Activated T-helper 2 cell treated with anti-CD3 and anti-CD28 coated beads, Interferon-gamma antibody, Interleukin-2, Interleukin-4, amounts not matched to agents 10 μg/mL and 5 μg/mL and 100 μg/mL, durations not matched to agents 14 hours and 24 hours and 36 hours (primary cell): ENCODE data around the gene NEK10. TPM values are rescaled to one million over a fixed set of nuclear protein-coding genes. Genes with fewer than 3 reads are reported as not detected.
A peak's percentile ranks its signal among the peaks of the same experiment; 100 is the strongest.
"Not testable (repeated sequence)": the region's sequence is repeated elsewhere in the genome, so short reads cannot be mapped to it uniquely, and the experiment has no call there.

ENCODE experiments used
- DNase-seq: peaks from one replicate; pipeline ENCODE4 v3.0.0; 2021; ENCODE audit warnings: low spot score
- H3K27ac Mint-ChIP-seq: one replicate; pipeline ENCODE4 v1.8.0; 2021; ENCODE audit warnings: mixed read lengths
- H3K27me3 Mint-ChIP-seq: one replicate; pipeline ENCODE4 v1.8.0; 2021; ENCODE audit warnings: low read depth, mixed read lengths
- H3K36me3 Mint-ChIP-seq: one replicate; pipeline ENCODE4 v1.8.0; 2021; ENCODE audit warnings: low read depth, mixed read lengths
- H3K4me1 Mint-ChIP-seq: one replicate; pipeline ENCODE4 v1.8.0; 2021; ENCODE audit warnings: low read depth, mixed read lengths
- H3K4me3 Mint-ChIP-seq: one replicate; pipeline ENCODE4 v1.8.0; 2021; ENCODE audit warnings: low read depth, mild to moderate bottlenecking, moderate library complexity, mixed read lengths
- H3K9me3 Mint-ChIP-seq: one replicate; pipeline ENCODE4 v1.8.0; 2021; ENCODE audit warnings: mixed read lengths
- intact Hi-C: fragments of 100-400 bp; cut with micrococcal nuclease; formaldehyde crosslinking; loops from one replicate; pipeline ENCODE4 v1.15.1; 2023
- total RNA-seq: library from RNA; stranded (reverse); gene quantifications from 2 replicates; pipeline ENCODE4 v1.2.3, GENCODE V29; 2022

Gene NEK10
- total RNA-seq, 1 donor from 2014 or later = 0.84 TPM

DNA sequence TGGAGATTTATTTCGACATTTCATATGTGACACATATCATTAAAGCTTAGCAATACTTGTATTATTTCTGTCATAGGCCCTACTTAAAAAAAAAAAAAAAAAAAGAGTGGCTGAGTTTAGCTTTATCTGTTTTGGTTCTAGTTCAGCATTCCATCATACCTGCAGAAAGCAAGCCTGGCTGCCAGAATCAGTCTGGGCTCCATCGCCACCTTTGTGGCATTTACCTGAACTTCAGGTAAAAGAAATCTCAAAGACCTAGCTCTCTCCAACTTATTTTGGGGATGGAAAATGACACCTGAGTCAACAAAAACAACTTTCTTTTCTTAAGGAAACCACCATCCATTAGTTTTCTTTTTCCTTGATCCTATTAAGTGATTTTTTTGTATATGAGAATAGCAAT, 82.1 kb downstream of the NEK10 start:
- Mint-ChIP-seq H3K9me3 (no peaks in the 10 kb centered on the region), H3K4me1 (no peaks in the 10 kb centered on the region), H3K4me3 (no peak overlapping the region), H3K27ac (no peak overlapping the region), H3K36me3 (no peaks in the 10 kb centered on the region), H3K27me3 (peaks cover 1% of the 10 kb centered on the region)
- intact Hi-C loops = loop anchor here (10.0 kb wide), 1 partner anchor 62 kb away; no protein-coding TSS in a partner anchor
- DNase-seq = no peak

DNA sequence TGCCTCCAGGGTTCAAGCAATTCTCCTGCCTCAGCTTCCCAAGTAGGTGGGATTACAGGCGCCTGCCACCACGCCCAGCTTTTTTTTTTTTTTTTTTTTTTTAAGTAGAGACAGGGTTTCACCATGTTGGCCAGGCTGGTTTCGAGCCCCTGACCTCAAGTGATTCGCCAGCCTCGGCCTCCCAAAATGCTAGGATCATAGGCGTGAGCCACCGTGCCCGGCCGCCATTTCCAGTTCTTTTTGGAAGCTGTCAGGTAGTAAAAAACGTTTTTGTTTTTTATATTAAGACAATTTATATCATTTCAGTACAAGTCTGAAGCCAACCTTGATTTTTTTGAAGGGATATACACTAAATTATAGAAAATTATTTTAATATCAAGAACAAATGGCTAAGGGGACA, 82.7 kb downstream of the NEK10 start:
- H3K27me3 Mint-ChIP-seq, H3K4me1 Mint-ChIP-seq, H3K36me3 Mint-ChIP-seq, H3K27ac Mint-ChIP-seq, H3K4me3 Mint-ChIP-seq, H3K9me3 Mint-ChIP-seq, DNase-seq: not testable (repeated sequence)
- intact Hi-C loops = loop anchor here (10.0 kb wide), 1 partner anchor 62 kb away; no protein-coding TSS in a partner anchor

DNA sequence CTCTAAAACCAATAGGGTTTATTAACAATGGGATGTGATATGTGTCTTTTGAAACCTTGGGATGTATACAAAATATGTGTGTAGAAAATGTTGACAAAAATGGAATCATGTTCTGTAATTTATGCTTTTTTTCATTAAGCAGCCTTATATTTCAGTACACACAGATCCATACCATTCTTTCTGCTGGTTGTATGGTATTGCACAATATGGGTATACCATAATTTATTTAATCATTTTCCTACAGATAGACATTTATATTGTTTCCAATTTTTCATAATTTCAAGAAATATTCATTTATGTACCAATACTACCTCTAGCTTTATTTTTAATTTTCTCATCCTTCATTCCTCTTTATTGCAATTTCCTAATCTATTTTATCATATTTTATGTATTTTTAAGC, 83.5 kb downstream of the NEK10 start:
- Mint-ChIP-seq H3K27me3 (peaks cover 1% of the 10 kb centered on the region), H3K4me1 (no peaks in the 10 kb centered on the region), H3K36me3 (no peaks in the 10 kb centered on the region), H3K9me3 (no peaks in the 10 kb centered on the region), H3K4me3 (no peak overlapping the region), H3K27ac (no peak overlapping the region)
- intact Hi-C loops = loop anchor here (10.0 kb wide), 1 partner anchor 61 kb away; no protein-coding TSS in a partner anchor
- DNase-seq = no peak

DNA sequence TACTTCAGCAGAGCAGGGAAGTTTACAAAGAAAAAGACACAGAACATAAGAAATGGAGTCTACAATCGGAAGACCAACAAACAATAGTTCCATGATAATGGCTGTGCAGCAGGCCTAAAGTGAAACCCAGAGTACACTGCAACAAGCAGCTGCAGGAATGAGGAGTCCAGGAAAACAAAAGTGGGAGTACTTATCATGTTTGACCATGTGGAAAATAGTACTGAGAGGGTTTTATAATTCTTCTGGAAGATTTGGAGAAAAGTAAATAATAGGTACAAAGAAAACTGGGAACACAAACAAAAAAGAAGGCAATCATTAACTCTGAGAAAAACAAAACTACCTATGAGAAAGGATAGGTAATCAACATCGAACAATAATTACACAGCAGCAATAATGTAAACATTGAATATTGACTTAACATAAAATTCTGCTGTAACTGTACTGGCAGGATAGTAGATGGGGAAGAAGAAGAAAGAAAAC, 87.5 kb downstream of the NEK10 start:
- no peaks in the 10 kb centered on the region for H3K27me3 Mint-ChIP-seq
- no peaks in the 10 kb centered on the region for H3K36me3 Mint-ChIP-seq
- intact Hi-C loops = loop anchor here (10.0 kb wide), 1 partner anchor 57 kb away; no protein-coding TSS in a partner anchor
- no peaks in the 10 kb centered on the region for H3K4me1 Mint-ChIP-seq
- no peak overlapping the region for H3K4me3 Mint-ChIP-seq
- H3K9me3 Mint-ChIP-seq = no peaks in the 10 kb centered on the region
- no peak for DNase-seq
- no peak overlapping the region for H3K27ac Mint-ChIP-seq

DNA sequence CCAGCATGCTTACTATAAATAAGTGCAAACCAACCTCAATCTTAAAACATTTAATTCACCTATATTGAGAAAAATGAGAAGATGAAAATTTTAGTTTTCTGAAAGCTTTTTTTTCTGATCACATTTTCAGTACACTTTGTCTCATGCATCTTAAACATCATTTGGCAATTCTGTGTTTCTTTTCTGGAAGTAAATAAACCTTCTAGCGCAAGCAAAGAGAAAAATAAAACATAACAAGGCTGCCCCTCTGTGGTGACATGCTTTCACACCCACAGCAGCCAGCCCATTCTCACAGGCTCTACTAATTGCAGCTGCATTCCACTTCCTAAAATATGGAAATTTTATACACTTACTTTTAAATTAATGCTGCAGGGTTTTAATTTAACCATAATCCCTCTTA, 90.1 kb downstream of the NEK10 start:
- Mint-ChIP-seq H3K4me1 (no peaks in the 10 kb centered on the region), H3K36me3 (no peaks in the 10 kb centered on the region), H3K27me3 (no peaks in the 10 kb centered on the region), H3K27ac (no peak overlapping the region), H3K4me3 (no peak overlapping the region), H3K9me3 (no peaks in the 10 kb centered on the region)
- no peak for DNase-seq
- intact Hi-C loops = no loop called here

DNA sequence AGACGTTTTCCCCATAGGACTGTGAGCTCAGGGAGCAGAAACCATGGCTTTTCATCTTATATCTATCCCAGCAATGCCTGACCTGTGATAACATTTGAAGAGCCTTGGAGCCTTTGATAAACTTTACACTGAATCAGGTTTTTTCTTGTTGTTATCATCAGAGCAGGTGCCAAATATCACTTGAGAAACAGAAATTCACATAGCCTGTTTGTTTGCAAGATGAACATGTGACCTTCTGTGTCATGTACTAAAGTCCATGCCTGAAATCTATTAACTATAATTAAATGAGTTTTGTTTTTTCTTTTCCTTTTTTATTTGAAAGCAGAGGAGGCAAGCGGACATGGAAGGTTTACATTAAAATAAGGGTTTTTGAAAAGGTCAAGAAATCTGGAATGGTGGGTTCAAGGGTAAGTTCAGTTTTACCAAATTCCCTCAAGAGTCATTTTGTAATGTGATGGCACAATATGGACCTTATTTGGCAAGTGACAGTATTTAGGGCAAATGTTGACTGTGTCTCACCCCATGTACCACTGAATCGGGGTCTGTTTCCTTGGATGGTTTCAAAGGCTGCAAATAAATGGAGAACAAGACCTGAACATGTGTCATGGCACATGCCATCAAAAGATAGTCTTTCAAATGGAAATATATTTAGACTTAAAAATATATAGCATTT, 90.7 kb downstream of the NEK10 start:
- intact Hi-C loops = no loop called here
- no peak for DNase-seq
- Mint-ChIP-seq H3K9me3 (no peaks in the 10 kb centered on the region), H3K27me3 (no peaks in the 10 kb centered on the region), H3K36me3 (no peaks in the 10 kb centered on the region), H3K4me3 (no peak overlapping the region), H3K27ac (no peak overlapping the region), H3K4me1 (no peaks in the 10 kb centered on the region)

DNA sequence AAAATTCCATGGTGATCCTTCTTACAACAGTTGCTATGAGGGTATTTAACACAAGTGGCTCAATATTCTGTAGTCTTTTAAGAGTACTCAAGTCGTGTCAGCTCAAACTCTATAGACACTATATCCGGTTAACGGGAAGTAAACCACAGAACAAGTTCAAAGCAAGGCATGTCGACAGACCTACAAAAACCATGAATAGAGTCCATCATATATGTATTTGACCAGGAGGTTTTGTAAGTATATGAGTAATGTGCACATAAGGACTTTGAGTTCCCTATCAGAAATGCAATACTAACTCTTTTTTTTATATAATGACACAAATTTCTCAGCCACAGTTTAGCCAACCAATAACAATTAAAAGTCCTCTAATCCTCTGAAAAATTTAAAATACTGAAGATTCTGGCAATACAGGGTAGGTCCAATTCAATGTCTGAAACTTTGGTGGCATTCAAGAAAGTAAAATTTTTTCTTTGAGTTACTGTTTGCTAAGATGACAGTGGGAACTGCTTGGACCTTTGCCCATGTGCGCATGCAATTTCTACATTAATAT, 93.7 kb downstream of the NEK10 start:
- DNase-seq = no peak

DNA sequence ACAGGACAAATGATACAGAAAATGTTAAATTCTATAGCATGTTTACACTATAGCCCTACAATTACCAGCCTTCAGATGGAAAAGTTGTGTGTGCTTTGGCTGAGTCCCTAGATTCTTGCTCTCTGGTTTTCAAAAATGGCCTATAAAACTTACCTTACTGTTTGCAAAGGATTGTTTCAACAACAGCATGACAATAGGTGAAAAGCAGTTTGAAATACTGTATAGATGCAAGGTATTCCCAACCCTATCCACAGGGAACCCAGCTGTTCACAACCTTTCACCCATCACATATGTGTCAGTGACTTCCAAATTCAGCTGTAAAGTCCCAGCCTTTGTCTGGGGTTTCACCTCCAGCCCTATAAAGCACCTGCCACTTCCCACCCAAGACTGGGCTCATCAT, 97.3 kb downstream of the NEK10 start:
- no peaks in the 10 kb centered on the region for H3K27me3 Mint-ChIP-seq
- DNase-seq = no peak
- H3K27ac Mint-ChIP-seq = no peak overlapping the region
- H3K36me3 Mint-ChIP-seq = no peaks in the 10 kb centered on the region
- no peak overlapping the region for H3K4me3 Mint-ChIP-seq
- H3K4me1 Mint-ChIP-seq = no peaks in the 10 kb centered on the region
- intact Hi-C loops = no loop called here
- H3K9me3 Mint-ChIP-seq = no peaks in the 10 kb centered on the region

More for the DNA sequence above, 93.7 kb downstream of the NEK10 start:
- intact Hi-C loops = no loop called here
- Mint-ChIP-seq H3K27me3 (no peaks in the 10 kb centered on the region), H3K4me1 (no peaks in the 10 kb centered on the region), H3K9me3 (no peaks in the 10 kb centered on the region), H3K36me3 (no peaks in the 10 kb centered on the region), H3K4me3 (no peak overlapping the region), H3K27ac (no peak overlapping the region)

DNA sequence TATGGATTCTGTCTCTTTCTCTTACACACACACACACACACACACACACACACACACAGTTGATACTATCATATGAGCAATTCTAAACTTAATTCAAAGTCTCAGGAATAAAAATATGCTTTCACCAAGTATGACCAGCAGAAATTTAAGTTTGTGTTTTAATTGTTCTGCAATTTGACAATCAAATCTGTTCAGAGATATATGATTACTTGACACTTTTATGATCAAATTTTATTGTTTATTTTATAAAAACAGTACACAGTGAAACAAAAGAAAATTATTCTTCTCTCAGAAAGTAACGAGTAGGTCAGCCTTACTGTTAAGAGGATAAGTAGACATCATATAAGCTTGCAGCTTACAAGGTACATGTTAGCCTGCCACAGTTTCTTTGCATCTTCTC, 114.3 kb downstream of the NEK10 start:
- H3K36me3 Mint-ChIP-seq = no peaks in the 10 kb centered on the region
- H3K27ac Mint-ChIP-seq = no peak overlapping the region
- H3K4me1 Mint-ChIP-seq = no peaks in the 10 kb centered on the region
- H3K9me3 Mint-ChIP-seq = no peaks in the 10 kb centered on the region
- DNase-seq = no peak
- intact Hi-C loops = no loop called here
- no peak overlapping the region for H3K4me3 Mint-ChIP-seq
- H3K27me3 Mint-ChIP-seq = no peaks in the 10 kb centered on the region

DNA sequence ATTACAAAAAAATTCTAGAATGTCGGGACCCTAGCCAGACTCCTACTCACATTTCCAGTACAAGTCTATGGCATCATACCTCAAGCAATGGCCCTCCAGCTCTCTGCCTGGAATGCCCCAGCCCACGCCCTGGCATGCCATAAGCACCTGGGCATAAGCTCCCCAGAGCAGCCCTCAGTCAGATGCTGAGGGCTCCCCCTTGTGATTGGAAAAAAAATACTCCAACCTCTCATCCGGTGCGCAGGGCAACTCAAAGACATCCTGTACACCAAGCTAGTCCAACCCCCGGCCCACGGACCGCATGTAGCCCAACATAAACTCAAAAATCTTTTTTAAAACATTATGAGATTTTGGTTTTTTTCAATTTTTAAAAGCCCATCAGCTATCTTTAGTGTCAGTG, 115.4 kb downstream of the NEK10 start:
- H3K27ac Mint-ChIP-seq = no peak overlapping the region
- H3K9me3 Mint-ChIP-seq = no peaks in the 10 kb centered on the region
- H3K4me1 Mint-ChIP-seq = no peaks in the 10 kb centered on the region
- H3K4me3 Mint-ChIP-seq = no peak overlapping the region
- DNase-seq = peak; percentile 9
- no peaks in the 10 kb centered on the region for H3K27me3 Mint-ChIP-seq
- no peaks in the 10 kb centered on the region for H3K36me3 Mint-ChIP-seq
- intact Hi-C loops = no loop called here

DNA sequence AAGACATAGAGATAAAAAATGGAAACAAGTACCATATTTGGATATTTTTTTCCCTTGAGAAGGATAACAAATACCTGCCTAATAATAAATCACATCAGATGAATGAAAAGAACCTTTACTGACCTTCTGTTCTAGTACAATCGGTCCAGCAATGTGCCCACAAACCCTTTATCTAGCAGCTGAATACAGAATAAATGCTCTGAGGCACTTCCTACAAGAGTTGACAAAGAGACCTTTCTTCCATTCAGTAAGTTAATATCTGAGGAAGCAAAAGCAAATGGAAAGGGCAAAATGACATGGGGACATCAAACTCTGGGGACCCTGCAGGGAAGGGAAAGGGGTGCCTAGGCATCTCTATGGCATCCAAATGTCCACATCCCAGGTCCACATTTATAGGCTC, 115.8 kb downstream of the NEK10 start:
- intact Hi-C loops = no loop called here
- Mint-ChIP-seq H3K27me3 (no peaks in the 10 kb centered on the region), H3K9me3 (no peaks in the 10 kb centered on the region), H3K4me1 (no peaks in the 10 kb centered on the region), H3K4me3 (no peak overlapping the region), H3K36me3 (no peaks in the 10 kb centered on the region), H3K27ac (no peak overlapping the region)
- DNase-seq = no peak

DNA sequence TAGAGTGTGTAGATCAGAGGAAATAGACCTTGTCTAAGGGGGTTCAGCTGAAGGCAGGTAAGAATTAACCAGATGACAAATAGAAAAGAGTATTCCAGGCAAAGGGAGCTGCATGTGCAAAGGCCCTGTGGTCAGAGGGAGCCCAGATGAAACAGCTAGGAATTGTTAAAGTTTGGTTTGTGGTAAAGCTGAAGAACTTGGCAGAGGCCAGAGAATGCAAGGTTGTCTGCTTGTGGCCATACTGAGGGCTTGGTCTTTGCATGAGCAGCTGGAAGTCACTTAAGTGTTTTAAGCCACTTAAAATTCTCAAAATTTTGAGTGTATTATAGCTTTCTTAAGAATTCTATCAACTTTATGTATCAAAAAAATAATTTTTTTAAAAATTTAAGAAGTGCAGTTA, 116.5 kb downstream of the NEK10 start:
- intact Hi-C loops = no loop called here
- H3K4me3 Mint-ChIP-seq = no peak overlapping the region
- H3K9me3 Mint-ChIP-seq = no peaks in the 10 kb centered on the region
- no peaks in the 10 kb centered on the region for H3K36me3 Mint-ChIP-seq
- H3K27ac Mint-ChIP-seq = no peak overlapping the region
- no peaks in the 10 kb centered on the region for H3K27me3 Mint-ChIP-seq
- DNase-seq = no peak
- H3K4me1 Mint-ChIP-seq = no peaks in the 10 kb centered on the region

DNA sequence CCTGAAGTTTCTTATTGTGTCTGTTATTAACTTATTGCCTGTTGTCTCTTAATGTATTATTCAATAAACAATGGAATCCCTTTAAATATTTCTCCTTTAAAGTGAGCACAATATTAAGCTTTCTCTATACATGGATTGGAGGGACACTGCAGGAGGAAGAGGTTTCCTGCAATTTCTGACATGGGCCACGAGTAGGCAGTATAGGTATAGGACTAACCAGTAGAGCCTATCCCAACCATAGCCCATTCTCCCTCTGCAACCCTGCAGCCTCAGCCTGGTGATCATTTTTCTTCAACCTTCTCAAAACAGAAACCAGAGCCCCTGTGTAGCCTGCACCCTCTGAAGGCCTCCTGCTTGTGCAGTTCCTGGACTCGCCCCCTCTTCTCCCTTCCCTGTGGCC, 124.8 kb downstream of the NEK10 start:
- H3K36me3 Mint-ChIP-seq = no peaks in the 10 kb centered on the region
- no peak overlapping the region for H3K4me3 Mint-ChIP-seq
- no peak for DNase-seq
- no peaks in the 10 kb centered on the region for H3K4me1 Mint-ChIP-seq
- no peaks in the 10 kb centered on the region for H3K27me3 Mint-ChIP-seq
- intact Hi-C loops = no loop called here
- no peak overlapping the region for H3K27ac Mint-ChIP-seq
- H3K9me3 Mint-ChIP-seq = peaks cover 3% of the 10 kb centered on the region
